Adrenal gland (tissue), 12 donors: ENCODE measurements around the gene ASCL4. TPM values are rescaled to one million over a fixed set of nuclear protein-coding genes. Genes with fewer than 3 reads are reported as not detected.

Experiments used
- DNase-seq, 7 donors: peaks; one replicate each; pipeline ENCODE4 v3.0.0-alpha.2; 2019 to 2020
- H3K27ac ChIP-seq, 5 donors: fragments of 200-600 bp; sonication (generic) in 4 of 5; 1 replicate in 3 of 5; 2 replicates in 2 of 5; pipeline versions ENCODE4 v1.5.1 to v1.8.0; 2016 to 2020; ENCODE audit warnings: mild to moderate bottlenecking in 1 of 5
- H3K27me3 ChIP-seq: fragments of 200-600 bp; 2 replicates; pipeline ENCODE4 v1.8.0; 2021
- H3K36me3 ChIP-seq, 2 donors: fragments of 200-600 bp; replicated peaks in 1 of 2; 1 replicate in 1 of 2; 2 replicates in 1 of 2; pipeline versions ENCODE4 v1.5.1 to v1.8.0; 2018 to 2022
- H3K4me1 ChIP-seq, 2 donors: fragments of 200-600 bp; replicated peaks in 1 of 2; 1 replicate in 1 of 2; 2 replicates in 1 of 2; pipeline versions ENCODE4 v1.5.1 to v1.8.0; 2018 to 2021
- H3K4me3 ChIP-seq, 4 donors: fragments of 200-600 bp; sonication (generic) in 3 of 4; one replicate each; pipeline ENCODE4 v1.5.1; 2016 to 2018
- H3K9me3 ChIP-seq, 3 donors: fragments of 200-600 bp; sonication (generic) in 1 of 3; replicated peaks in 1 of 3; 1 replicate in 2 of 3; 2 replicates in 1 of 3; pipeline versions ENCODE4 v1.5.1 to v1.8.0; 2016 to 2021
- CTCF ChIP-seq, 6 experiments: fragments of 450-650 bp in 4 of 6; fragments of 200-600 bp in 2 of 6; sonication (generic) in 1 of 6; IDR thresholded peaks; 1 replicate in 5 of 6; 2 replicates in 1 of 6; pipeline versions ENCODE4 v1.5.1 to v1.8.0; 2016 to 2021; ENCODE audit warnings: antibody characterized with exemption in 6 of 6, mild to moderate bottlenecking in 2 of 6, moderate library complexity in 1 of 6
- POLR2A ChIP-seq, 2 donors: fragments of 450-650 bp; IDR thresholded peaks; one replicate each; pipeline ENCODE4 v1.6.1; 2017; ENCODE audit warnings: antibody characterized with exemption in 2 of 2, mild to moderate bottlenecking in 2 of 2, moderate library complexity in 1 of 2
- WGBS, 4 donors: extraction: QIAGEN DNeasy Blood & Tissue Kit in 2 of 4; methylation state at CpG; one replicate each; pipeline versions ENCODE4 v1.1.5 to v1.1.7; 2013 to 2017; 5-methylcytosine and 5-hydroxymethylcytosine counted together
- intact Hi-C, 2 donors: fragments of 100-400 bp; cut with DNase I; formaldehyde crosslinking; loops; one replicate each; pipeline versions ENCODE4 v1.14.1 to v1.15.0; 2022 to 2023
- polyA plus RNA-seq, 3 donors: library from polyadenylated mRNA; stranded (reverse); fragments of 200-250 nt in 2 of 3; fragments of 350-450 nt in 1 of 3; fragmentation: Illumina TruSeq in 1 of 3; extraction: RNeasy Lipid Tissue Mini Kit (QIAGEN cat#74804) in 1 of 3; gene quantifications; one replicate each; pipeline ENCODE4 v1.2.3, GENCODE V29; 2013 to 2014
- total RNA-seq, 9 donors: library from RNA; depleted of rRNA in 4 of 9; stranded (reverse); fragments of >200 nt in 4 of 9; fragments of 120-200 nt in 1 of 9; fragmentation: NEBNext Ultra II Directional in 1 of 9; extraction: Animal tissue kit (Norgen Biotek cat#: 25700) in 1 of 9; gene quantifications; one replicate each; pipeline versions ENCODE4 v1.1.0 to v1.2.4, GENCODE V29; 2013 to 2023
- donor health status: healthy with polysubstance abuse.
- donor health status: Bipolar disorder and iron deficiency.
- donor health status: DM: yes; HTN: yes; CAD: no.
- donor health status: DM: no; HTN: no; CAD: no.
- donor health status: DM: no; HTN: no; CAD: no.
- donor health status: DM: yes; HTN: yes; CAD: no.

ASCL4 gene
- total and polyA plus RNA-seq, 12 donors = 0.07 TPM; not detected in 11

GRCh38 chr12:107732365-107732764 lies 42.1 kb upstream of the ASCL4 start:
- Histone ChIP-seq H3K27me3 (no peaks in the 10 kb centered on the region), H3K4me1 (no peaks in the 10 kb centered on the region), H3K9me3 (no peaks in the 10 kb centered on the region), H3K27ac (no peak overlapping the region), H3K36me3 (peaks cover 0 to 37% of the 10 kb centered on the region in 2 donors), H3K4me3 (no peak overlapping the region)
- TF ChIP-seq POLR2A (IDR thresholded peaks at IDR 0.05) (no peak), CTCF (IDR thresholded peaks at IDR 0.05) (no peak)
- DNase-seq = no peak
- WGBS, 4 donors = 79 to 91% (median 86%) methylated on average over 3 of the region's 3 CpGs
- intact Hi-C loops = no loop called here

GRCh38 chr12:107734139-107734538 lies 40.4 kb upstream of the ASCL4 start:
- H3K4me1 ChIP-seq = no peaks in the 10 kb centered on the region
- H3K9me3 ChIP-seq = no peaks in the 10 kb centered on the region
- H3K36me3 ChIP-seq = peaks cover 0 to 54% of the 10 kb centered on the region in 2 donors
- no peak for DNase-seq
- H3K27ac ChIP-seq = no peak overlapping the region
- 86 to 94% (median 89%) methylated on average over 5 of the region's 5 CpGs for WGBS, 4 donors
- H3K4me3 ChIP-seq = no peak overlapping the region
- intact Hi-C loops = no loop called here
- H3K27me3 ChIP-seq = no peaks in the 10 kb centered on the region
- no peak for TF ChIP-seq CTCF (IDR thresholded peaks at IDR 0.05)
- no peak for TF ChIP-seq POLR2A (IDR thresholded peaks at IDR 0.05)

- 82 to 95% (median 94%) methylated on average over 2 of the region's 2 CpGs for WGBS, 4 donors
- intact Hi-C loops = no loop called here
Observed at GRCh38 chr12:107735763-107736162, 38.7 kb upstream of the ASCL4 start.

GRCh38 chr12:107736914-107737313 lies 37.6 kb upstream of the ASCL4 start:
- no peak overlapping the region for H3K27ac ChIP-seq
- no peaks in the 10 kb centered on the region for H3K27me3 ChIP-seq
- H3K36me3 ChIP-seq = peaks cover 0 to 82% of the 10 kb centered on the region in 2 donors
- TF ChIP-seq CTCF (IDR thresholded peaks at IDR 0.05) (no peak), POLR2A (IDR thresholded peaks at IDR 0.05) (no peak)
- no peaks in the 10 kb centered on the region for H3K9me3 ChIP-seq
- no peak for DNase-seq
- H3K4me1 ChIP-seq = no peaks in the 10 kb centered on the region
- no peak overlapping the region for H3K4me3 ChIP-seq
- 77 to 92% (median 84%) methylated on average over 4 of the region's 4 CpGs for WGBS, 4 donors
- intact Hi-C loops = no loop called here

More at GRCh38 chr12:107735763-107736162, 38.7 kb upstream of the ASCL4 start:
- no peak overlapping the region for H3K27ac ChIP-seq
- TF ChIP-seq POLR2A (IDR thresholded peaks at IDR 0.05) (no peak), CTCF (IDR thresholded peaks at IDR 0.05) (no peak)
- no peak overlapping the region for H3K4me3 ChIP-seq
- no peaks in the 10 kb centered on the region for H3K4me1 ChIP-seq
- H3K9me3 ChIP-seq = no peaks in the 10 kb centered on the region
- H3K27me3 ChIP-seq = no peaks in the 10 kb centered on the region
- peaks cover 0 to 70% of the 10 kb centered on the region in 2 donors for H3K36me3 ChIP-seq
- no peak for DNase-seq
